Psoas muscle (tissue), 8 donors: ENCODE results near the gene TRAPPC10. TPM values are rescaled to one million over a fixed set of nuclear protein-coding genes. Genes with fewer than 3 reads are reported as not detected.
A peak's percentile ranks its signal among the peaks of the same experiment; 100 is the strongest.
"Not testable (repeated sequence)": the region's sequence is repeated elsewhere in the genome, so short reads cannot be mapped to it uniquely, and the experiment has no call there.

Source experiments
- ATAC-seq, 4 donors: fragments of 200-7000 bp; cut with Tn5 transposase; one replicate each; pipeline ENCODE4 v1.9.1; 2020; ENCODE audit warnings: moderate library complexity in 3 of 4, mild to moderate bottlenecking in 2 of 4
- DNase-seq, 2 donors: peaks; one replicate each; pipeline ENCODE4 v3.0.0-alpha.2; 2020
- H3K27ac ChIP-seq: fragments of 200-600 bp; one replicate; pipeline ENCODE4 v1.8.0; 2022
- H3K27me3 ChIP-seq, 3 donors: fragments of 200-600 bp in 1 of 3; one replicate each; pipeline versions ENCODE4 v1.6.1 to v1.8.0; 2013 to 2022; ENCODE audit warnings: low read length in 2 of 3, mild to moderate bottlenecking in 2 of 3, moderate library complexity in 1 of 3; ENCODE audit not compliant: insufficient read depth in 3 of 3
- H3K36me3 ChIP-seq, 2 donors: fragments of 200-600 bp in 1 of 2; one replicate each; pipeline versions ENCODE4 v1.6.1 to v1.8.0; 2013 to 2022; ENCODE audit warnings: low read depth in 1 of 2, mild to moderate bottlenecking in 1 of 2, moderate library complexity in 1 of 2; ENCODE audit not compliant: insufficient read depth in 1 of 2
- H3K4me1 ChIP-seq: fragments of 200-600 bp; one replicate; pipeline ENCODE4 v1.8.0; 2022
- H3K4me3 ChIP-seq: fragments of 200-600 bp; one replicate; pipeline ENCODE4 v1.8.0; 2022; ENCODE audit warnings: mild to moderate bottlenecking
- H3K9me3 ChIP-seq: fragments of 200-600 bp; one replicate; pipeline ENCODE4 v1.8.0; 2022
- WGBS, 3 donors: extraction: QIAGEN DNeasy Blood & Tissue Kit; methylation state at CpG; one replicate each; pipeline versions ENCODE4 v1.1.6 to v1.1.7; 2013; 5-methylcytosine and 5-hydroxymethylcytosine counted together
- intact Hi-C, 2 donors: fragments of 100-400 bp; cut with DNase I; formaldehyde crosslinking; loops; one replicate each; pipeline versions ENCODE4 v1.11.0 to v1.14.2; 2022
- polyA plus RNA-seq, 3 donors: library from polyadenylated mRNA; stranded (reverse); fragments of 200-250 nt; gene quantifications; one replicate each; pipeline ENCODE4 v1.2.3, GENCODE V29; 2013
- total RNA-seq, 4 donors: library from RNA; stranded (reverse); fragmentation: NEBNext Ultra II Directional in 2 of 4; extraction: Animal tissue kit (Norgen Biotek cat#: 25700) in 2 of 4; gene quantifications; one replicate each; pipeline versions ENCODE4 v1.2.1 to v1.2.4, GENCODE V29; 2021 to 2023
- donor health status: healthy with polysubstance abuse.
- donor health status: DM: no; HTN: no; CAD: no; lungs with moderate emphysema.
- donor health status: Bipolar disorder and iron deficiency.
- donor health status: healthy.
- donor health status: DM: yes; HTN: yes; CAD: no.
- donor health status: DM: no; HTN: no; CAD: no.
- donor health status: DM: no; HTN: no; CAD: no.
- donor health status: DM: yes; HTN: yes; CAD: no.

Gene TRAPPC10
- total and polyA plus RNA-seq, 7 donors, result 6.4 to 22.2 (median 20.0) TPM

- peak in 3 of 4 donors; percentile 5 to 29 (median 21) for ATAC-seq
- WGBS, 3 donors, result no CpG with 5 or more reads among the region's 21 CpGs
- H3K27ac ChIP-seq, intact Hi-C loops, DNase-seq, H3K4me3 ChIP-seq, H3K4me1 ChIP-seq, H3K27me3 ChIP-seq, H3K9me3 ChIP-seq, H3K36me3 ChIP-seq: not testable (repeated sequence)
Observed at GRCh38 chr21:44153214-44153888, 141.2 kb downstream of the TRAPPC10 start.

- H3K4me3 ChIP-seq, H3K36me3 ChIP-seq, H3K4me1 ChIP-seq, H3K27ac ChIP-seq, H3K27me3 ChIP-seq, H3K9me3 ChIP-seq, intact Hi-C loops: not testable (repeated sequence)
- DNase-seq (peak in 1 of 2 donors; percentile 30), ATAC-seq (peak; percentile 16 to 44 (median 30))
- WGBS, 3 donors, result 62 to 86% (median 62%) methylated on average over 2 to 8 of the region's 17 CpGs
Observed at GRCh38 chr21:44153889-44154228, 141.8 kb downstream of the TRAPPC10 start.

- no CpG with 5 or more reads among the region's 20 CpGs for WGBS, 3 donors
- ATAC-seq, result peak; percentile 68 to 90 (median 81)
- H3K36me3 ChIP-seq, result not testable (repeated sequence)
Observed at GRCh38 chr21:44154816-44155230, 142.7 kb downstream of the TRAPPC10 start.

GRCh38 chr21:44155231-44155993 lies 143.3 kb downstream of the TRAPPC10 start:
- H3K9me3 ChIP-seq, H3K27ac ChIP-seq, H3K4me1 ChIP-seq, H3K27me3 ChIP-seq, H3K36me3 ChIP-seq, H3K4me3 ChIP-seq, DNase-seq, intact Hi-C loops: not testable (repeated sequence)
- WGBS, 3 donors, result no CpG with 5 or more reads among the region's 38 CpGs
- peak in 1 of 4 donors; percentile 27 for ATAC-seq

More at GRCh38 chr21:44154816-44155230, 142.7 kb downstream of the TRAPPC10 start:
- H3K27ac ChIP-seq, DNase-seq, H3K4me1 ChIP-seq, H3K4me3 ChIP-seq, H3K9me3 ChIP-seq, H3K27me3 ChIP-seq, intact Hi-C loops: not testable (repeated sequence)

DNA sequence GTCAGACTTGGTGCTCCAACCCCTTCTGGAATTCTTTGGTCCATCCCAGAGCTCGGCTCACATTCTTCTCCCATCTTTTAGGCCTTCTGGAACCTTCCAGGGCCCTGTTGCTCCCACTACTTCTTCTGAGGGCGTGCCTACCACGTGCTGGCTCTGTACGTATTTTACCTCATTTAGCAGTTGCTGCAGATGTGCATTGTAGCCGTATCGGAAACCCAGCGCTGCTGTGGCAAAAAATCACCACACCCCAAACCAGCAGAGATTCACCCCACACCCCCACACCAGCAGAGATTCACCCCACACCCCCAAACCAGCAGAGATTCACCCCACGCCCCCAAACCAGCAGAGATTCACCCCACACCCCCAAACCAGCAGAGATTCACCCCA lies 143.9 kb downstream of the TRAPPC10 start:
- H3K4me3 ChIP-seq, intact Hi-C loops, H3K9me3 ChIP-seq, H3K4me1 ChIP-seq, H3K36me3 ChIP-seq, DNase-seq, H3K27me3 ChIP-seq, ATAC-seq, H3K27ac ChIP-seq: not testable (repeated sequence)
- WGBS, 3 donors, result no CpG with 5 or more reads among the region's 8 CpGs

Other genes with a start within 250 kb of the TRAPPC10 start
- gene CSTB, start 236.0 kb upstream of the TRAPPC10 start, total RNA-seq, result 10 to 100 TPM; 16.0 to 24.8 (median 20.7) TPM
- 10 to 100 TPM; 16.7 to 35.2 (median 25.2) TPM for gene CSTB, start 236.0 kb upstream of the TRAPPC10 start, polyA plus RNA-seq
- gene RRP1, start 222.7 kb upstream of the TRAPPC10 start, total RNA-seq, result 10 to 100 TPM in 3 of 4 donors, 1 to 10 TPM in 1; 9.5 to 29.7 (median 19.2) TPM
- gene RRP1, start 222.7 kb upstream of the TRAPPC10 start, polyA plus RNA-seq, result 10 to 100 TPM; 14.7 to 22.0 (median 16.3) TPM
- gene AGPAT3, start 147.1 kb upstream of the TRAPPC10 start, total RNA-seq, result 100 to 1,000 TPM in 1 of 4 donors, 10 to 100 TPM in 3; 47.9 to 117 (median 64.4) TPM
- 10 to 100 TPM; 28.4 to 70.0 (median 35.7) TPM for gene AGPAT3, start 147.1 kb upstream of the TRAPPC10 start, polyA plus RNA-seq
- gene PWP2, start 95.1 kb downstream of the TRAPPC10 start, total RNA-seq, result 1 to 10 TPM in 3 of 4 donors, under 1 TPM in 1; 0.56 to 3.2 (median 2.8) TPM
- gene PWP2, start 95.1 kb downstream of the TRAPPC10 start, polyA plus RNA-seq, result 1 to 10 TPM; 2.2 to 8.8 (median 3.0) TPM
- 10 to 100 TPM in 2 of 4 donors, 1 to 10 TPM in 2; 6.7 to 13.8 (median 10.6) TPM for gene GATD3, start 121.4 kb downstream of the TRAPPC10 start, total RNA-seq
- gene GATD3, start 121.4 kb downstream of the TRAPPC10 start, polyA plus RNA-seq, result 100 to 1,000 TPM in 1 of 3 donors, 10 to 100 TPM in 1, 1 to 10 TPM in 1; 8.6 to 188 (median 10.7) TPM
- gene ICOSLG, start 228.6 kb downstream of the TRAPPC10 start, total RNA-seq, result 1 to 10 TPM in 3 of 4 donors, under 1 TPM in 1; 0.69 to 5.9 (median 2.6) TPM
- 1 to 10 TPM in 2 of 3 donors, under 1 TPM in 1; 0.27 to 1.6 (median 1.0) TPM for gene ICOSLG, start 228.6 kb downstream of the TRAPPC10 start, polyA plus RNA-seq
- not detected for gene DNMT3L, start 249.6 kb downstream of the TRAPPC10 start, total RNA-seq
- gene DNMT3L, start 249.6 kb downstream of the TRAPPC10 start, polyA plus RNA-seq, result not detected